Measurements from ENCODE around the gene DUSP28.

GRCh38 chr2:240560480-240561324, 545 bp downstream of the DUSP28 start:
- peak; percentile 20 to 50 for TF ChIP-seq CTCF (IDR thresholded peaks at IDR 0.05)
- TF ChIP-seq EP300 (IDR thresholded peaks at IDR 0.05) = no peak
- TF ChIP-seq POLR2AphosphoS5 (IDR thresholded peaks at IDR 0.05) = peak in 2 of 3 donors; percentile 22 to 40
